ENCODE data around the gene SMIM21. TPM values are rescaled to one million over a fixed set of nuclear protein-coding genes. Genes with fewer than 3 reads are reported as not detected.

Gene SMIM21
- total and polyA plus RNA-seq, 2 of the 8 experiments (the other 6 are each of a cell fraction or from before 2014, with no cell fraction given) = not detected

- TF ChIP-seq USF2 (IDR thresholded peaks at IDR 0.05; ENCODE audit: low read length) (no peak), JUND (IDR thresholded peaks at IDR 0.05; ENCODE audit: low read length) (no peak), CHD1 (IDR thresholded peaks at IDR 0.05; ENCODE audit: low read depth, low read length) (no peak), MAFK (IDR thresholded peaks at IDR 0.05; ENCODE audit: low read depth, low read length) (no peak)
Observed at GRCh38 chr18:75391279-75392225, 36.0 kb downstream of the SMIM21 start (continued).
